ENCODE measurements around the gene FAM50B.

- TF ChIP-seq CTCF (IDR thresholded peaks at IDR 0.05; ENCODE audit: low read depth, low read length, missing input control) = no peak
- no peak for TF ChIP-seq JUND (IDR thresholded peaks at IDR 0.05)
- no peak for TF ChIP-seq YY1 (IDR thresholded peaks at IDR 0.05)
- TF ChIP-seq MAX (IDR thresholded peaks at IDR 0.05) = no peak
- TF ChIP-seq TAF1 (conservative IDR thresholded peaks at IDR 0.05) = no peak
- no peak for TF ChIP-seq EGR1 (IDR thresholded peaks at IDR 0.05; ENCODE audit: low read depth in 2 of 2)
- no peak for TF ChIP-seq REST (IDR thresholded peaks at IDR 0.05)
- no peak for TF ChIP-seq RXRA (IDR thresholded peaks at IDR 0.05)
- TF ChIP-seq RAD21 (IDR thresholded peaks at IDR 0.05) = no peak
- no peak for TF ChIP-seq HNF4G (IDR thresholded peaks at IDR 0.05)
- no peak for TF ChIP-seq ATF3 (IDR thresholded peaks at IDR 0.05)
These were observed 49.3 kb downstream of the FAM50B start for GRCh38 chr6:3898265-3898994.
